GM12878 (cell line): ENCODE measurements around the gene MSI2. TPM values are rescaled to one million over a fixed set of nuclear protein-coding genes. Genes with fewer than 3 reads are reported as not detected.
A peak's percentile ranks its signal among the peaks of the same experiment; 100 is the strongest.

ENCODE experiments used
- ATAC-seq: fragments of 200-7000 bp; cut with Tn5 transposase; 3 replicates; pipeline ENCODE4 v1.9.1; 2020; ENCODE audit warnings: mild to moderate bottlenecking, moderate library complexity
- BruUV-seq: library from RNA; stranded (reverse); fragments of 400-500 nt; replicated peaks from 2 replicates; lab custom pipeline; 2021; lab: Mats Ljungman, UMichigan
- CTCF ChIA-PET: fragments of 300-600 bp; sonication (Branson Sonifier 250); formaldehyde crosslinking; extraction: SDS; loops from one replicate; lab custom pipeline; 2021; ENCODE audit warnings: inconsistent platforms; lab: Yijun Ruan, JAX
- POLR2A ChIA-PET: fragments of 350-600 bp; formaldehyde crosslinking; extraction: SDS; loops from one replicate; lab custom pipeline; 2021; ENCODE audit warnings: inconsistent platforms; lab: Charles Lee
- RAD21 ChIA-PET: fragments of 300-600 bp; sonication (Branson Sonifier 250); formaldehyde crosslinking; loops from one replicate; lab custom pipeline; 2023; ENCODE audit warnings: antibody characterized with exemption; ENCODE audit not compliant: unreplicated experiment; lab: Charles Lee
- SMC1A ChIA-PET: fragments of 300-600 bp; sonication (Branson Sonifier 250); formaldehyde crosslinking; loops from one replicate; lab custom pipeline; 2023; ENCODE audit not compliant: unreplicated experiment, uncharacterized antibody; lab: Charles Lee
- DNase-seq: peaks from one replicate; pipeline ENCODE4 v3.0.0-alpha.2; 2011; ENCODE audit warnings: low read depth, low spot score
- FAIRE-seq: peaks from 3 replicates; lab custom pipeline; 2011; peaks lifted over from hg19 to GRCh38; lab: Jason Lieb, UNC
- H2AFZ ChIP-seq: 2 replicates; pipeline ENCODE4 v1.6.0; 2011; ENCODE audit warnings: low read depth, low read length, control low read depth; ENCODE audit not compliant: control insufficient read depth
- H3K27ac ChIP-seq: 2 replicates; pipeline ENCODE4 v1.5.1; 2011; ENCODE audit warnings: control low read depth; ENCODE audit not compliant: control insufficient read depth, insufficient read depth
- H3K27me3 ChIP-seq, 2 experiments: replicated peaks in 1 of 2; 2 replicates each; pipeline versions ENCODE4 v1.6.0 to v1.6.1; 2011; ENCODE audit warnings: low read length in 1 of 2; ENCODE audit not compliant: control insufficient read depth in 2 of 2, insufficient read depth in 2 of 2
- H3K36me3 ChIP-seq, 2 experiments: 2 replicates each; pipeline ENCODE4 v1.5.1; 2011; ENCODE audit warnings: low read length in 1 of 2; ENCODE audit not compliant: control insufficient read depth in 2 of 2, insufficient read depth in 2 of 2
- H3K4me1 ChIP-seq: 2 replicates; pipeline ENCODE4 v1.6.1; 2011; ENCODE audit warnings: mild to moderate bottlenecking, low read length, moderate library complexity, mixed read lengths; ENCODE audit not compliant: control insufficient read depth, insufficient read depth
- H3K4me2 ChIP-seq: 2 replicates; pipeline ENCODE4 v1.6.0; 2011; ENCODE audit warnings: control low read depth; ENCODE audit not compliant: control insufficient read depth, insufficient read depth
- H3K4me3 ChIP-seq: fragments of 200-600 bp; sonication (generic); 2 replicates; pipeline ENCODE4 v1.5.1; 2016
- H3K79me2 ChIP-seq: 2 replicates; pipeline ENCODE4 v1.6.0; 2011; ENCODE audit warnings: low read length; ENCODE audit not compliant: control insufficient read depth, insufficient read depth
- H3K9ac ChIP-seq: 2 replicates; pipeline ENCODE4 v1.8.0; 2011; ENCODE audit warnings: low read length, control low read depth, mixed read lengths; ENCODE audit not compliant: control insufficient read depth, insufficient read depth
- H3K9me3 ChIP-seq: replicated peaks from 3 replicates; pipeline ENCODE4 v1.5.1; 2011; ENCODE audit warnings: mild to moderate bottlenecking, low read length; ENCODE audit not compliant: control insufficient read depth, insufficient read depth
- H4K20me1 ChIP-seq: 2 replicates; pipeline ENCODE4 v1.6.0; 2011; ENCODE audit not compliant: control insufficient read depth, insufficient read depth
- CBFB ChIP-seq: IDR thresholded peaks from 2 replicates; pipeline ENCODE4 v1.6.1; 2016; ENCODE audit warnings: antibody characterized with exemption, low read depth
- CBX5 ChIP-seq: sonication (generic); IDR thresholded peaks from 2 replicates; pipeline ENCODE4 v1.6.1; 2016; ENCODE audit warnings: low read depth, moderate library complexity, mild to moderate bottlenecking, inconsistent platforms
- CHD1 ChIP-seq: IDR thresholded peaks from 2 replicates; pipeline ENCODE4 v1.6.1; 2012; ENCODE audit warnings: low read depth, low read length, improper control_type of control experiment
- IRF4 ChIP-seq: IDR thresholded peaks from 2 replicates; pipeline ENCODE4 v1.6.1; 2011; ENCODE audit warnings: low read depth, low read length
- NR2C1 ChIP-seq: fragments of 450-650 bp; IDR thresholded peaks from 2 replicates; pipeline ENCODE4 v1.6.1; 2017; ENCODE audit warnings: antibody characterized with exemption, mild to moderate bottlenecking, moderate library complexity
- NRF1 ChIP-seq: conservative IDR thresholded peaks from 2 replicates; pipeline ENCODE4 v1.6.1; 2011; ENCODE audit warnings: mild to moderate bottlenecking, low read depth, low read length, improper control_type of control experiment
- RELA ChIP-seq: fragments of 450-650 bp; IDR thresholded peaks from 2 replicates; pipeline ENCODE4 v1.8.0; 2014; ENCODE audit warnings: borderline replicate concordance; ENCODE audit not compliant: partially characterized antibody
- SMARCA5 ChIP-seq: fragments of 450-650 bp; IDR thresholded peaks from 2 replicates; pipeline ENCODE4 v1.6.1; 2017; ENCODE audit warnings: mild to moderate bottlenecking
- YBX1 ChIP-seq: fragments of 450-650 bp; IDR thresholded peaks from 2 replicates; pipeline ENCODE4 v1.6.1; 2016; ENCODE audit warnings: antibody characterized with exemption
- YY1 ChIP-seq: IDR thresholded peaks from 2 replicates; pipeline ENCODE4 v1.6.1; 2011; ENCODE audit warnings: low read depth, mild to moderate bottlenecking, low read length
- WGBS: methylation state at CpG from one replicate; pipeline ENCODE4 v1.1.6; 2016; ENCODE audit warnings: low lambda C conversion rate; ENCODE audit not compliant: insufficient replicate concordance, insufficient coverage; ENCODE audit errors: missing lambda C conversion rate; 5-methylcytosine and 5-hydroxymethylcytosine counted together
- in situ Hi-C: fragments of 300-500 bp; cut with MboI; formaldehyde crosslinking; loops from 9 replicates; pipeline ENCODE4 v1.14.3; 2018; ENCODE audit warnings: mixed read lengths
- intact Hi-C: fragments of 100-400 bp; cut with micrococcal nuclease; formaldehyde crosslinking; loops from one replicate; pipeline ENCODE4 v1.14.2; 2022; ENCODE audit not compliant: unreplicated experiment
- polyA plus RNA-seq, 11 experiments: library from polyadenylated mRNA; depleted of rRNA in 4 of 11; unstranded in 6 of 11; stranded (reverse) in 5 of 11; fragments of >200 nt; fragmentation: Nextera tagmentation in 4 of 11; fragmentation: Illumina TruSeq in 1 of 11; extraction: Ambion mirVana in 4 of 11; extraction: Trizol in 1 of 11; gene quantifications; 1 replicate in 1 of 11; 2 replicates in 10 of 11; pipeline versions ENCODE4 v1.2.1 to v1.2.3, GENCODE V29; 2011 to 2016; ENCODE audit warnings: inconsistent platforms in 2 of 11, missing spikeins in 2 of 11, low read depth in 1 of 11
- total RNA-seq, 4 experiments: library from RNA; depleted of rRNA in 3 of 4; stranded (reverse); fragments of >200 nt in 3 of 4; fragmentation: Illumina TruSeq in 1 of 4; extraction: Trizol in 1 of 4; gene quantifications; 2 replicates each; pipeline versions ENCODE4 v1.2.1 to v1.2.3, GENCODE V29; 2013 to 2021
- TF ChIP-seq, protein P1 (sequence below): fragments of 450-650 bp; IDR thresholded peaks from 2 replicates; pipeline ENCODE4 v1.6.1; 2016; ENCODE audit warnings: mild to moderate bottlenecking, moderate library complexity, borderline replicate concordance
- TF ChIP-seq, protein P2 (sequence below): fragments of 150-350 bp; IDR thresholded peaks from 2 replicates; pipeline ENCODE4 v1.6.1; 2016; ENCODE audit warnings: low read depth, low read length
- TF ChIP-seq, protein P3 (sequence below): fragments of 450-650 bp; IDR thresholded peaks from 2 replicates; pipeline ENCODE4 v1.6.1; 2017; ENCODE audit warnings: mild to moderate bottlenecking
- TF ChIP-seq, protein P4 (sequence below): IDR thresholded peaks from 2 replicates; pipeline ENCODE4 v1.6.1; 2012; ENCODE audit warnings: low read depth, low read length, improper control_type of control experiment

Gene MSI2
- total and polyA plus RNA-seq, 10 of the 15 experiments (the other 5 are each of a cell fraction or from before 2014, with no cell fraction given) = 6.1 to 76.1 (median 42.0) TPM

DNA sequence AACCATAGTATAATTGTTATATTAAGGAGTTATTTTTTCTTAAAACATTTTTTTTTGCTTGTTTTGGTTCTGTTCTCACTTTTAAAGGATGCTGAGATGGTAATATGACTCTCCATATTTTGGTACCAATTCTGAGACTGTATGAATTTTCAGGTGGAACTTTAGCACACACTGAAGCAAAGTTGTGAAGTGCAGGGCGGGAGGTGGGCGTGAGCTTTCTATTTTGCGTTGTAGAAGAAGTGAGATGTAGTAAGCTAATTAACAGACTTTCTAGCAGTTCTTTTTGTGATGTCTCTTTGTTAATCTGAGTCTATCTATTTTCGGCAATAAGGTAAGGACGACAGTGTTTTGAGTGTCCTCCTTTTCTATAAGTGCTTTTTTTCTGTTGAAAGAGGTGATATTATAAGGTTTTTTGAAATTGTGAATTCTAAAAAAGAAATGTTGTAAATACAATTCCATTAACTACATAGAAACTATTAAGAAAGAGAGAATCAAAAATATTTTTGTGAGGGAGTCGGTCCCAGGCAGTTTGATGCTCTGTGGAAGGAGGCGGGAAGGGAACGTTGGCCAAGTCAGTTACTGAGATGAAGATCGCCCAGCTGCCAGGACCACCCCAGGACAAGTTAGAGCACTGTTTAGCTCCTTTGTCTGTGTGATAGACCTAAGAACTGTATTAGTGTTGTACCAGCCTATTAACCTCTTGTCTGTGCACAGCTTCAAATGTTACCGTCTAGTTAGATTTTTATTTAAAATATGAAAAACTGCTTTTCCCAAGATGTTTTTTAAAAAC is 423.8 kb downstream of the MSI2 start:
- Histone ChIP-seq H3K9me3 (no peaks in the 10 kb centered on the region), H2AFZ (no peak overlapping the region), H3K4me1 (peaks cover 4% of the 10 kb centered on the region; the same call in 1 of the 2 replicates), H3K27me3 (no peaks in the 10 kb centered on the region), H3K36me3 (peaks cover 2 to 4% of the 10 kb centered on the region in 2 experiments), H3K79me2 (no peaks in the 10 kb centered on the region), H3K9ac (no peak overlapping the region), H3K27ac (no peak overlapping the region), H3K4me3 (no peak overlapping the region), H4K20me1 (no peaks in the 10 kb centered on the region), H3K4me2 (no peak overlapping the region)
- in situ Hi-C loops (no loop called here), intact Hi-C loops (loop anchor here (10.0 kb wide), 2 partner anchors 225 to 545 kb away; no protein-coding TSS in a partner anchor)
- DNase-seq (no peak), ATAC-seq (no peak), FAIRE-seq (no peak)
- ChIA-PET RAD21 (interaction anchor here (0.6 kb wide), 1 partner anchor 428 kb away, joined by 3 read pairs; no protein-coding TSS in a partner anchor), SMC1A (interaction anchor here (0.9 to 2.4 kb wide), 2 partner anchors 8 to 438 kb away, joined by 3 to 9 read pairs; no protein-coding TSS in a partner anchor), CTCF (interaction anchor here (0.7 to 2.1 kb wide), 8 partner anchors 9 to 437 kb away, joined by 3 to 14 read pairs (median 3); no protein-coding TSS in a partner anchor), POLR2A (no interaction called here)
- WGBS = 92% methylated on average over 10 of the region's 10 CpGs
- TSS peak; percentile 34 for BruUV-seq
- TF ChIP-seq, protein P1, sequence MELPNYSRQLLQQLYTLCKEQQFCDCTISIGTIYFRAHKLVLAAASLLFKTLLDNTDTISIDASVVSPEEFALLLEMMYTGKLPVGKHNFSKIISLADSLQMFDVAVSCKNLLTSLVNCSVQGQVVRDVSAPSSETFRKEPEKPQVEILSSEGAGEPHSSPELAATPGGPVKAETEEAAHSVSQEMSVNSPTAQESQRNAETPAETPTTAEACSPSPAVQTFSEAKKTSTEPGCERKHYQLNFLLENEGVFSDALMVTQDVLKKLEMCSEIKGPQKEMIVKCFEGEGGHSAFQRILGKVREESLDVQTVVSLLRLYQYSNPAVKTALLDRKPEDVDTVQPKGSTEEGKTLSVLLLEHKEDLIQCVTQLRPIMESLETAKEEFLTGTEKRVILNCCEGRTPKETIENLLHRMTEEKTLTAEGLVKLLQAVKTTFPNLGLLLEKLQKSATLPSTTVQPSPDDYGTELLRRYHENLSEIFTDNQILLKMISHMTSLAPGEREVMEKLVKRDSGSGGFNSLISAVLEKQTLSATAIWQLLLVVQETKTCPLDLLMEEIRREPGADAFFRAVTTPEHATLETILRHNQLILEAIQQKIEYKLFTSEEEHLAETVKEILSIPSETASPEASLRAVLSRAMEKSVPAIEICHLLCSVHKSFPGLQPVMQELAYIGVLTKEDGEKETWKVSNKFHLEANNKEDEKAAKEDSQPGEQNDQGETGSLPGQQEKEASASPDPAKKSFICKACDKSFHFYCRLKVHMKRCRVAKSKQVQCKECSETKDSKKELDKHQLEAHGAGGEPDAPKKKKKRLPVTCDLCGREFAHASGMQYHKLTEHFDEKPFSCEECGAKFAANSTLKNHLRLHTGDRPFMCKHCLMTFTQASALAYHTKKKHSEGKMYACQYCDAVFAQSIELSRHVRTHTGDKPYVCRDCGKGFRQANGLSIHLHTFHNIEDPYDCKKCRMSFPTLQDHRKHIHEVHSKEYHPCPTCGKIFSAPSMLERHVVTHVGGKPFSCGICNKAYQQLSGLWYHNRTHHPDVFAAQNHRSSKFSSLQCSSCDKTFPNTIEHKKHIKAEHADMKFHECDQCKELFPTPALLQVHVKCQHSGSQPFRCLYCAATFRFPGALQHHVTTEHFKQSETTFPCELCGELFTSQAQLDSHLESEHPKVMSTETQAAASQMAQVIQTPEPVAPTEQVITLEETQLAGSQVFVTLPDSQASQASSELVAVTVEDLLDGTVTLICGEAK = no peak
- TF ChIP-seq YBX1 = no peak
- TF ChIP-seq, protein P2, sequence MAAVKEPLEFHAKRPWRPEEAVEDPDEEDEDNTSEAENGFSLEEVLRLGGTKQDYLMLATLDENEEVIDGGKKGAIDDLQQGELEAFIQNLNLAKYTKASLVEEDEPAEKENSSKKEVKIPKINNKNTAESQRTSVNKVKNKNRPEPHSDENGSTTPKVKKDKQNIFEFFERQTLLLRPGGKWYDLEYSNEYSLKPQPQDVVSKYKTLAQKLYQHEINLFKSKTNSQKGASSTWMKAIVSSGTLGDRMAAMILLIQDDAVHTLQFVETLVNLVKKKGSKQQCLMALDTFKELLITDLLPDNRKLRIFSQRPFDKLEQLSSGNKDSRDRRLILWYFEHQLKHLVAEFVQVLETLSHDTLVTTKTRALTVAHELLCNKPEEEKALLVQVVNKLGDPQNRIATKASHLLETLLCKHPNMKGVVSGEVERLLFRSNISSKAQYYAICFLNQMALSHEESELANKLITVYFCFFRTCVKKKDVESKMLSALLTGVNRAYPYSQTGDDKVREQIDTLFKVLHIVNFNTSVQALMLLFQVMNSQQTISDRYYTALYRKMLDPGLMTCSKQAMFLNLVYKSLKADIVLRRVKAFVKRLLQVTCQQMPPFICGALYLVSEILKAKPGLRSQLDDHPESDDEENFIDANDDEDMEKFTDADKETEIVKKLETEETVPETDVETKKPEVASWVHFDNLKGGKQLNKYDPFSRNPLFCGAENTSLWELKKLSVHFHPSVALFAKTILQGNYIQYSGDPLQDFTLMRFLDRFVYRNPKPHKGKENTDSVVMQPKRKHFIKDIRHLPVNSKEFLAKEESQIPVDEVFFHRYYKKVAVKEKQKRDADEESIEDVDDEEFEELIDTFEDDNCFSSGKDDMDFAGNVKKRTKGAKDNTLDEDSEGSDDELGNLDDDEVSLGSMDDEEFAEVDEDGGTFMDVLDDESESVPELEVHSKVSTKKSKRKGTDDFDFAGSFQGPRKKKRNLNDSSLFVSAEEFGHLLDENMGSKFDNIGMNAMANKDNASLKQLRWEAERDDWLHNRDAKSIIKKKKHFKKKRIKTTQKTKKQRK = no peak
- no peak for TF ChIP-seq CBFB
- no peak for TF ChIP-seq SMARCA5
- no peak for TF ChIP-seq YY1
- TF ChIP-seq RELA = no peak
- TF ChIP-seq, protein P3, sequence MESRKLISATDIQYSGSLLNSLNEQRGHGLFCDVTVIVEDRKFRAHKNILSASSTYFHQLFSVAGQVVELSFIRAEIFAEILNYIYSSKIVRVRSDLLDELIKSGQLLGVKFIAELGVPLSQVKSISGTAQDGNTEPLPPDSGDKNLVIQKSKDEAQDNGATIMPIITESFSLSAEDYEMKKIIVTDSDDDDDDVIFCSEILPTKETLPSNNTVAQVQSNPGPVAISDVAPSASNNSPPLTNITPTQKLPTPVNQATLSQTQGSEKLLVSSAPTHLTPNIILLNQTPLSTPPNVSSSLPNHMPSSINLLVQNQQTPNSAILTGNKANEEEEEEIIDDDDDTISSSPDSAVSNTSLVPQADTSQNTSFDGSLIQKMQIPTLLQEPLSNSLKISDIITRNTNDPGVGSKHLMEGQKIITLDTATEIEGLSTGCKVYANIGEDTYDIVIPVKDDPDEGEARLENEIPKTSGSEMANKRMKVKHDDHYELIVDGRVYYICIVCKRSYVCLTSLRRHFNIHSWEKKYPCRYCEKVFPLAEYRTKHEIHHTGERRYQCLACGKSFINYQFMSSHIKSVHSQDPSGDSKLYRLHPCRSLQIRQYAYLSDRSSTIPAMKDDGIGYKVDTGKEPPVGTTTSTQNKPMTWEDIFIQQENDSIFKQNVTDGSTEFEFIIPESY = no peak
- TF ChIP-seq, protein P4, sequence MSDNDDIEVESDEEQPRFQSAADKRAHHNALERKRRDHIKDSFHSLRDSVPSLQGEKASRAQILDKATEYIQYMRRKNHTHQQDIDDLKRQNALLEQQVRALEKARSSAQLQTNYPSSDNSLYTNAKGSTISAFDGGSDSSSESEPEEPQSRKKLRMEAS = no peak
- no peak for TF ChIP-seq NR2C1
- no peak for TF ChIP-seq IRF4
- TF ChIP-seq CHD1 = no peak
- no peak for TF ChIP-seq CBX5
- TF ChIP-seq NRF1 = no peak
